Naive thymus-derived CD8-positive, alpha-beta T cell (primary cell): Measurements from ENCODE around the gene EHBP1. TPM values are rescaled to one million over a fixed set of nuclear protein-coding genes. Genes with fewer than 3 reads are reported as not detected.

Experiments used
- ATAC-seq, 2 donors: fragments of 150-1000 bp; cut with Tn5 transposase in 1 of 2; sonication (Bioruptor Pico), chemical (Tn5 transposase) in 1 of 2; 1 replicate in 1 of 2; 2 replicates in 1 of 2; pipeline ENCODE4 v1.10.0; 2021; ENCODE audit warnings: mild to moderate bottlenecking in 2 of 2, moderate library complexity in 2 of 2
- POLR2A ChIA-PET: fragments of 350-600 bp; sonication (Branson Sonifier 250); formaldehyde crosslinking; loops from one replicate; lab custom pipeline; 2021; ENCODE audit warnings: antibody characterized with exemption; lab: Charles Lee
- DNase-seq, 10 donors: peaks; one replicate each; pipeline versions ENCODE4 v3.0.0 to v3.0.0-alpha.2; 2020 to 2022
- H3K27ac Mint-ChIP-seq, 10 donors: one replicate each; pipeline ENCODE4 v1.8.0; 2020 to 2022; ENCODE audit warnings: mild to moderate bottlenecking in 10 of 10, mixed read lengths in 10 of 10, moderate library complexity in 4 of 10, inconsistent platforms in 1 of 10
- H3K27me3 Mint-ChIP-seq, 5 donors: one replicate each; pipeline ENCODE4 v1.8.0; 2021 to 2022; ENCODE audit warnings: mixed read lengths in 5 of 5
- H3K36me3 Mint-ChIP-seq, 3 donors: one replicate each; pipeline ENCODE4 v1.8.0; 2020 to 2022; ENCODE audit warnings: mixed read lengths in 3 of 3, mild to moderate bottlenecking in 2 of 3, inconsistent platforms in 1 of 3
- H3K4me1 Mint-ChIP-seq, 4 donors: one replicate each; pipeline ENCODE4 v1.8.0; 2021 to 2022; ENCODE audit warnings: mixed read lengths in 4 of 4
- H3K4me3 Mint-ChIP-seq, 10 donors: one replicate each; pipeline ENCODE4 v1.8.0; 2020 to 2022; ENCODE audit warnings: mild to moderate bottlenecking in 10 of 10, mixed read lengths in 10 of 10, moderate library complexity in 6 of 10, inconsistent platforms in 1 of 10
- H3K9me3 Mint-ChIP-seq, 9 donors: one replicate each; pipeline ENCODE4 v1.8.0; 2020 to 2022; ENCODE audit warnings: mixed read lengths in 9 of 9, mild to moderate bottlenecking in 3 of 9, inconsistent platforms in 1 of 9, moderate library complexity in 1 of 9
- polyA plus RNA-seq, 3 donors: library from polyadenylated mRNA; unstranded; fragments of 300-500 nt; fragmentation: Illumina TruSeq; gene quantifications; one replicate each; pipeline ENCODE4 v1.2.3, GENCODE V29; 2021
- total RNA-seq, 8 experiments: library from RNA in 2 of 8; stranded (reverse) in 2 of 8; gene quantifications; one replicate each; pipeline ENCODE4 v1.2.3 and lab custom pipeline; 2021 to 2026

EHBP1 gene
- total and polyA plus RNA-seq, 5 experiments from 2014 or later, result 9.8 to 30.8 (median 10.3) TPM

DNA sequence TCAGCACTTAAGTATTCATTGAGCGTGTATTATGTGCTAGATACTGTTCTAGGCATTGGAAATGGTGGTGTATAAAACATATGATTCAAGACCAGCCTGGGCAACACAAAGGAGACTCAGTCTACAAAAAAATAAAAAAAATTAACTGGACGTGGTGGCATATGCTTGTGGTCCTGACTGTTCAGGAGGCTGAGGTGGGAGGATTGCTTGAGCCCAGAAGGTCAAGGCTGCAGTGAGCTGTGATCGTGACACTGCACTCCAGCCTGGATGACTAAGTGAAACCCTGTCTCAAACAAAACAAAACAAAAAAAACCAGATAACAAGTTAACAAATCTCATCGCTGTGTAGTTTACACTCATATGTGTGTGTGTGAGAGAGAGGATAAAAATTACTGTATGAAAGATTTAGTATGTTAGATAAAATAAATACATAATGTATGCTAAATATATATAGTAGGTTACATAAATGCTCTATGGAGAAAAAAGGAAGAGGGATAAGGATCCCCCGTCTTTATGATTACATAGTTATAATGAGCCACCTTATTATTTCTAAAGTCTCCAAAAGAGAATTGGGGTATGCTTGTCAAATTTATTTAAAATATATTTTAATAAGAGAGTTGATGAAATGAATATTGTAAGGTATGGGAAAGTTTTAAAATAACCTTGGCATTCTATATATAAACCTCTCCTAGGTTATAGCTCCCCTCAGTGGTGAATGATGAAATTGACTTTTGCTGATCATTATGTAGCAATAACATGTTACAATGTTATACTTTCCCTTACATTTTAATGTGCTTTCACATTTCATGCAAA, 69.2 kb downstream of the EHBP1 start:
- Mint-ChIP-seq H3K4me3 (no peak overlapping the region), H3K36me3 (peaks cover 0 to 13% (median 0%) of the 10 kb centered on the region in 3 donors), H3K4me1 (peaks cover 0 to 6% (median 3%) of the 10 kb centered on the region in 4 donors), H3K9me3 (peaks cover 0 to 3% (median 0%) of the 10 kb centered on the region in 9 donors), H3K27ac (peak overlapping the region in 1 of 10 donors; percentile 12), H3K27me3 (no peaks in the 10 kb centered on the region)
- DNase-seq, result peak in 4 of 10 donors; percentile 1 to 46 (median 42)
- POLR2A ChIA-PET, result no interaction called here
- no peak for ATAC-seq

DNA sequence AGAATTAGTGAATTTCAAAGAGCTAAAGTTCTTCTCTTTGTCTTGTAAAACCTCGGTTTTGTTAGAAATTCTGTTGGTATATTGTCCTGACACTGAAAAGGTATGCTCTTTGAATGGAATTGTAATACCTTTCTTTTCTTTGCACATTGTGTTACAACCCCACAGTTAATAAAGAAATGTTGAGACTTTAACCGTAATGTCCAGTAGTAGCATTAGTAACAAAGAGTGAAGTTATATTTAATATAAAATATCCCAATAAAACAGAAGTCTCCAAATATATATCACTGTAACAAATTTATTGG, 69.8 kb downstream of the EHBP1 start:
- Mint-ChIP-seq H3K4me3 (no peak overlapping the region), H3K9me3 (no peaks in the 10 kb centered on the region), H3K4me1 (peaks cover 0 to 6% (median 3%) of the 10 kb centered on the region in 4 donors), H3K36me3 (peaks cover 0 to 8% (median 0%) of the 10 kb centered on the region in 3 donors), H3K27ac (no peak overlapping the region), H3K27me3 (no peaks in the 10 kb centered on the region)
- DNase-seq (no peak), ATAC-seq (no peak)
- POLR2A ChIA-PET, result no interaction called here

DNA sequence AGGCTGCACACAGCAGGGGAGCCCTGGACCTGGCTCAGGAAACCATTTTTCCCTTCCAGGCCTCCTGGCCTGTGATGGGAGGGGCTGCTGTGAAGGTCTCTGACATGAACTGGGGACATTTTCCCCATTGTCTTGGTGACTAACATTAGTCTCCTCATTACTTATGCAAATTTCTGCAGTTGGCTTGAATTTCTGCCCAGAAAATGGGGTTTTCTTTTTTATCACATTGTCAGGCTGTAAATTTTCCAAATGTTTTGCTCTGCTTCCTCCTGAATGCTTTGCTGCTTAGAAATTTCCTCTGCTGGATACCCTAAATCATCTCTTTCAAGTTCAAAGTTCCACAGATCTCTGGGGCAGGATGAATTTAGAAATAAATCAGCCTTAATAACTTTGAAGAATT, 78.2 kb downstream of the EHBP1 start:
- Mint-ChIP-seq H3K27me3 (no peaks in the 10 kb centered on the region), H3K4me1 (peaks cover 0 to 11% (median 4%) of the 10 kb centered on the region in 4 donors), H3K9me3 (peaks cover 0 to 9% (median 0%) of the 10 kb centered on the region in 9 donors), H3K27ac (no peak overlapping the region), H3K36me3 (peaks cover 7 to 13% (median 9%) of the 10 kb centered on the region in 3 donors), H3K4me3 (no peak overlapping the region)
- ATAC-seq (no peak), DNase-seq (no peak)
- POLR2A ChIA-PET, result no interaction called here

DNA sequence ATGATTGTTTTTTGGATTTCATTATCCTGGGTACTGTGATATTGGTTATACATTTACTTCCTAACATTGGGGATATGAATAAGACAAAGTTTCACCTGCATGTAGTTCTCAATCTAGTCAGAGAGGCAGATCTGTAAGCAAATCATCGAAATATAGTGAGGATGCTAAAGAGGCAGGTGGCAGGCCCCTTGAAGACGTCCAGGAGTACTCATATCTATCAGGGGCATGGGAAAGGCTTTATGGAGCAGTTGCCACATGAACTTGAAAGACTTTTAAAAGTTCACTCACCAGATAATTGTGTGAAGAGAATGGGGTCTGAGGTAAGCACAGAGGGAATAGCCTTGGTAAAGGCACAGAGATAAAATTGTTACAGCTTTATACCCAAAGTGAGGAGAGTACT, 78.8 kb downstream of the EHBP1 start:
- H3K27ac Mint-ChIP-seq, result no peak overlapping the region
- POLR2A ChIA-PET, result no interaction called here
- DNase-seq (no peak), ATAC-seq (no peak)
- H3K27me3 Mint-ChIP-seq, result no peaks in the 10 kb centered on the region
- H3K4me3 Mint-ChIP-seq, result no peak overlapping the region
- H3K36me3 Mint-ChIP-seq, result peaks cover 7 to 13% (median 9%) of the 10 kb centered on the region in 3 donors
- H3K9me3 Mint-ChIP-seq, result peaks cover 0 to 9% (median 0%) of the 10 kb centered on the region in 9 donors
- H3K4me1 Mint-ChIP-seq, result peaks cover 0 to 11% (median 4%) of the 10 kb centered on the region in 4 donors

DNA sequence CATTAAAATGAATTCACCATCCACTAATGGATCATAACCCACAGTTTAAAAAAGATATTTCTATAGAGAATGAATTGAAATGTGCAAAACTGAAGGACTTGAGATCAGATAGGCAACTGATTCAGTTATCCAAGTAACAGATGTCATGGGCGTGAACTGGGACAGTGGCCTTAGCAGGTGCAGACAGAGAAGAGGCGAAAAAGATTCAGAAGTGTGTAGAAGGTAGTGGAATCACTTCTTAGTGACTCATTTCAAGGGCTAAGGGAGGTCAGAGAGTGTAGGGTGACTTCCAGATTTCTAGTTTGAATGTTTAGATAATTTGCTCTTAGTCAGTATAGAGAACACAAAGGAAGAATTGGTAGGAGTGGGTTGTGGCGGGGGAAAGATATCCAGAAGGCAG, 79.7 kb downstream of the EHBP1 start:
- no peak overlapping the region for H3K4me3 Mint-ChIP-seq
- H3K9me3 Mint-ChIP-seq, result peaks cover 0 to 9% (median 0%) of the 10 kb centered on the region in 9 donors
- peaks cover 7 to 13% (median 9%) of the 10 kb centered on the region in 3 donors for H3K36me3 Mint-ChIP-seq
- no peaks in the 10 kb centered on the region for H3K27me3 Mint-ChIP-seq
- peak overlapping the region in 1 of 10 donors; percentile 66 for H3K27ac Mint-ChIP-seq
- DNase-seq (no peak), ATAC-seq (no peak)
- POLR2A ChIA-PET, result no interaction called here
- peaks cover 0 to 11% (median 5%) of the 10 kb centered on the region in 4 donors for H3K4me1 Mint-ChIP-seq

- Mint-ChIP-seq H3K27ac (no peak overlapping the region), H3K27me3 (no peaks in the 10 kb centered on the region), H3K9me3 (peaks cover 0 to 9% (median 0%) of the 10 kb centered on the region in 9 donors), H3K36me3 (peaks cover 7 to 13% (median 9%) of the 10 kb centered on the region in 3 donors), H3K4me1 (peaks cover 0 to 11% (median 5%) of the 10 kb centered on the region in 4 donors), H3K4me3 (no peak overlapping the region)
- no peak for ATAC-seq
- no peak for DNase-seq
- POLR2A ChIA-PET, result no interaction called here
Measured at GRCh38 chr2:62785810-62786597, 80.5 kb downstream of the EHBP1 start.

DNA sequence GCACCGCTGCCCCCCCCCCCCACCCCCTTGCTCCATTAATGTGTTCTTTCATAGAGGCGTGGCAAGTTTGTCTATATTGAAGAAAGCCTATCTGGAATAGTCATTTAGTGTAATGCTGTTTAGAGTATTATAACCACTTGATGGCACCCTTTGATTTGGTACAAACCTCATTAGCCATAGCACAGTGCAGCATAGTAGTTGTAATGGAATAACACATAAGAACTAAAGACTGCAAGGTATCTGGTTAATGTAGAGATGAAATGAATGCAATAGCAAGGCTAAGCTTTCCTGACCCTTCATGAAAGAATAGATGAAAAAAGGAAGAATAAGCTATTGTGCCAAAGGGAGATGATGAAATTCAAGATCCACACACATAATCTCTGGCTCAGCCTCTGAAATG, 81.9 kb downstream of the EHBP1 start:
- DNase-seq (no peak), ATAC-seq (no peak)
- H3K27me3 Mint-ChIP-seq, result no peaks in the 10 kb centered on the region
- POLR2A ChIA-PET, result no interaction called here
- H3K36me3 Mint-ChIP-seq, result peaks cover 7 to 10% (median 9%) of the 10 kb centered on the region in 3 donors
- H3K4me3 Mint-ChIP-seq, result no peak overlapping the region
- peaks cover 0 to 9% (median 0%) of the 10 kb centered on the region in 9 donors for H3K9me3 Mint-ChIP-seq
- H3K27ac Mint-ChIP-seq, result no peak overlapping the region
- H3K4me1 Mint-ChIP-seq, result peaks cover 0 to 11% (median 6%) of the 10 kb centered on the region in 4 donors

GRCh38 chr2:62789518-62789917, 84.0 kb downstream of the EHBP1 start:
- POLR2A ChIA-PET, result no interaction called here
- DNase-seq (no peak), ATAC-seq (no peak)

DNA sequence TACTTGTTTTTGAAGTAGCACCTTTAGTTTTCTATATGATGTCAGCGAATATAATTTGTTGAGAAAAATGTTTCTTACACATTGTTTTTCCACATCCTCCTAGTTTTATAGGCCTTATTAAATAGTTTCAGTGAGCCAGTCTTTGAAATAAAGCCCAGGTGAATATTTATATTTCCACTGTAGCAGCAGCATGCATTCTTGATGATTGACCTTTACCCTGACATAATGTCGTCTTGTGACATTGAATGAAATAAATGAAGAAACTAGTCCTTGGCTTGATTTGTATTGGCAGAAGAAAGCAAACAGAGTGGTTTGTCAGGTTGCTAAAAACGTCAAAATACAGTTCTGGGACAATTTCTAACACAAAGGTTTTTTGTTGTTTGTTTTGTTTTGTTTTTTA, 84.4 kb downstream of the EHBP1 start:
- Mint-ChIP-seq H3K27ac (peak overlapping the region in 1 of 10 donors; percentile 32), H3K36me3 (no peaks in the 10 kb centered on the region), H3K4me3 (no peak overlapping the region), H3K4me1 (peaks cover 0 to 7% (median 5%) of the 10 kb centered on the region in 4 donors), H3K9me3 (no peaks in the 10 kb centered on the region), H3K27me3 (no peaks in the 10 kb centered on the region)
- ATAC-seq (no peak), DNase-seq (no peak)
- POLR2A ChIA-PET, result no interaction called here

More at GRCh38 chr2:62789518-62789917, 84.0 kb downstream of the EHBP1 start:
- H3K36me3 Mint-ChIP-seq, result no peaks in the 10 kb centered on the region
- no peaks in the 10 kb centered on the region for H3K27me3 Mint-ChIP-seq
- H3K4me1 Mint-ChIP-seq, result peaks cover 0 to 7% (median 5%) of the 10 kb centered on the region in 4 donors
- H3K9me3 Mint-ChIP-seq, result no peaks in the 10 kb centered on the region
- H3K4me3 Mint-ChIP-seq, result no peak overlapping the region
- peak overlapping the region in 1 of 10 donors; percentile 32 for H3K27ac Mint-ChIP-seq

- no peaks in the 10 kb centered on the region for H3K36me3 Mint-ChIP-seq
- DNase-seq (no peak), ATAC-seq (no peak)
- peaks cover 0 to 2% (median under 1%) of the 10 kb centered on the region in 4 donors for H3K4me1 Mint-ChIP-seq
- no peak overlapping the region for H3K27ac Mint-ChIP-seq
- H3K27me3 Mint-ChIP-seq, result no peaks in the 10 kb centered on the region
- POLR2A ChIA-PET, result no interaction called here
- no peak overlapping the region for H3K4me3 Mint-ChIP-seq
- H3K9me3 Mint-ChIP-seq, result no peaks in the 10 kb centered on the region
Measured at GRCh38 chr2:62792408-62792807, 86.9 kb downstream of the EHBP1 start.

GRCh38 chr2:62793213-62793612, 87.7 kb downstream of the EHBP1 start:
- Mint-ChIP-seq H3K27me3 (no peaks in the 10 kb centered on the region), H3K4me1 (peaks cover 0 to 2% (median under 1%) of the 10 kb centered on the region in 4 donors), H3K36me3 (no peaks in the 10 kb centered on the region), H3K4me3 (no peak overlapping the region), H3K9me3 (no peaks in the 10 kb centered on the region), H3K27ac (no peak overlapping the region)
- DNase-seq (no peak), ATAC-seq (no peak)
- POLR2A ChIA-PET, result no interaction called here

GRCh38 chr2:62794791-62795190, 89.3 kb downstream of the EHBP1 start:
- Mint-ChIP-seq H3K27me3 (no peaks in the 10 kb centered on the region), H3K4me1 (peaks cover 2 to 8% (median 5%) of the 10 kb centered on the region in 4 donors), H3K36me3 (no peaks in the 10 kb centered on the region), H3K9me3 (no peaks in the 10 kb centered on the region), H3K27ac (no peak overlapping the region), H3K4me3 (no peak overlapping the region)
- DNase-seq (no peak), ATAC-seq (no peak)
- POLR2A ChIA-PET, result no interaction called here

DNA sequence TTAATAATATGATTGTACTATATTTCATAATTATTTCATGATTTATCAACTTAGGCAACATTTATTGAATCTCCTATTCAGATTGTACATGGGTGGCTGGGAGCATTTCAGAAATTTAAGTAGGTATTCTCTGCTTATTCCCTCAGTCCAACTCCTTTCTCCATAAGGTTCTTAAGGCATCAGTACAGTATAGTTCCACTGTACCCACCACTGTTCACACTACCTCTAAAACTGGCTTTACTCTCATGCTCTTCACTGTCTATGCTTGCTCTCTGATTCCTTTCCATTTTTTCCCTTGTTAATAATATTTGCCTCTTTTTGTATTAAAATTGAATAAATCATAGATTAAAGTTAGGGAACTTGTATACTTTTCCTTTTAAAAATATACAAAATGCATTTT, 89.8 kb downstream of the EHBP1 start:
- Mint-ChIP-seq H3K27ac (no peak overlapping the region), H3K27me3 (no peaks in the 10 kb centered on the region), H3K9me3 (no peaks in the 10 kb centered on the region), H3K4me1 (peaks cover 4 to 12% (median 10%) of the 10 kb centered on the region in 4 donors), H3K36me3 (no peaks in the 10 kb centered on the region), H3K4me3 (no peak overlapping the region)
- POLR2A ChIA-PET, result no interaction called here
- DNase-seq (no peak), ATAC-seq (no peak)
